ENCODE data around the gene BBS2.

- TF ChIP-seq, protein P1, sequence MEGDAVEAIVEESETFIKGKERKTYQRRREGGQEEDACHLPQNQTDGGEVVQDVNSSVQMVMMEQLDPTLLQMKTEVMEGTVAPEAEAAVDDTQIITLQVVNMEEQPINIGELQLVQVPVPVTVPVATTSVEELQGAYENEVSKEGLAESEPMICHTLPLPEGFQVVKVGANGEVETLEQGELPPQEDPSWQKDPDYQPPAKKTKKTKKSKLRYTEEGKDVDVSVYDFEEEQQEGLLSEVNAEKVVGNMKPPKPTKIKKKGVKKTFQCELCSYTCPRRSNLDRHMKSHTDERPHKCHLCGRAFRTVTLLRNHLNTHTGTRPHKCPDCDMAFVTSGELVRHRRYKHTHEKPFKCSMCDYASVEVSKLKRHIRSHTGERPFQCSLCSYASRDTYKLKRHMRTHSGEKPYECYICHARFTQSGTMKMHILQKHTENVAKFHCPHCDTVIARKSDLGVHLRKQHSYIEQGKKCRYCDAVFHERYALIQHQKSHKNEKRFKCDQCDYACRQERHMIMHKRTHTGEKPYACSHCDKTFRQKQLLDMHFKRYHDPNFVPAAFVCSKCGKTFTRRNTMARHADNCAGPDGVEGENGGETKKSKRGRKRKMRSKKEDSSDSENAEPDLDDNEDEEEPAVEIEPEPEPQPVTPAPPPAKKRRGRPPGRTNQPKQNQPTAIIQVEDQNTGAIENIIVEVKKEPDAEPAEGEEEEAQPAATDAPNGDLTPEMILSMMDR (IDR thresholded peaks at IDR 0.05) = no peak
- TF ChIP-seq POLR2A (IDR thresholded peaks at IDR 0.05) (no peak), EP300 (IDR thresholded peaks at IDR 0.05; ENCODE audit: low read depth) (no peak), POLR2AphosphoS5 (IDR thresholded peaks at IDR 0.05) (no peak)
These were observed 9.3 kb downstream of the BBS2 start for GRCh38 chr16:56510544-56510943.

Measured in transverse colon (tissue), 4 donors.